ENCODE measurements around the gene EIF1AD.
"Not testable (repeated sequence)": the region's sequence is repeated elsewhere in the genome, so short reads cannot be mapped to it uniquely, and the experiment has no call there.

The EIF1AD gene

DNA sequence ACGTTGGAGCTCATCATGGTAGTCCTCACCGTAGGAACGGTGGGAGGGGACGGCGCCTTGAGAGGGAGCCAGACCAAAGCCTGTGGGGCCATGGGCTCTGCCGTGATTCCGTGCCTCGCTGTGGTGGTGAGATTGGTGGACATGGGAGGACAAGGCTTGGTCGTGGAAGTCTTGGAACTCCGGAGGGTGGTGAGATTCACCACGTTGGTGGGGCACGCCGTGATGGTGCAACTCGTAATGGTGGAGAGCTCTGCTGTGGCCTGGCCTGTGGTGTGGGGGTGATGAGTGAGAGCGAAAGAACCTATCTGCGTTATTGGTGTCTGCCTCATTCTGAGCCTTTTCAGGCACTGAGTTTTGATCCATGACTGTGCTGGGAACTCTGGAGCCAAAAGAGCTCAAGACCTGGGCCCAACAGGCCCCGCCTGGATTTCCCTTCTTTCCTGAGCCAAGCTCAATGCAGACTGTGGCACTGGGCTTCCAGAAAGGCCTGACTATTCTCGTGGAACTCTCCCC, 24.1 kb upstream of the EIF1AD start, which contains the start of gene CATSPER1:
Gene CATSPER1, minus strand, starts transcription at position 463 of the 513 bp plus-strand sequence. Its CDS starts 100 bp downstream, at position 363.
- TF ChIP-seq EZH2 (optimal IDR thresholded peaks at IDR 0.05; ENCODE audit: low read depth, low read length) (no peak), EZH2phosphoT487 (IDR thresholded peaks at IDR 0.05; ENCODE audit: low read length) (no peak)
- TF ChIP-seq, protein P1, sequence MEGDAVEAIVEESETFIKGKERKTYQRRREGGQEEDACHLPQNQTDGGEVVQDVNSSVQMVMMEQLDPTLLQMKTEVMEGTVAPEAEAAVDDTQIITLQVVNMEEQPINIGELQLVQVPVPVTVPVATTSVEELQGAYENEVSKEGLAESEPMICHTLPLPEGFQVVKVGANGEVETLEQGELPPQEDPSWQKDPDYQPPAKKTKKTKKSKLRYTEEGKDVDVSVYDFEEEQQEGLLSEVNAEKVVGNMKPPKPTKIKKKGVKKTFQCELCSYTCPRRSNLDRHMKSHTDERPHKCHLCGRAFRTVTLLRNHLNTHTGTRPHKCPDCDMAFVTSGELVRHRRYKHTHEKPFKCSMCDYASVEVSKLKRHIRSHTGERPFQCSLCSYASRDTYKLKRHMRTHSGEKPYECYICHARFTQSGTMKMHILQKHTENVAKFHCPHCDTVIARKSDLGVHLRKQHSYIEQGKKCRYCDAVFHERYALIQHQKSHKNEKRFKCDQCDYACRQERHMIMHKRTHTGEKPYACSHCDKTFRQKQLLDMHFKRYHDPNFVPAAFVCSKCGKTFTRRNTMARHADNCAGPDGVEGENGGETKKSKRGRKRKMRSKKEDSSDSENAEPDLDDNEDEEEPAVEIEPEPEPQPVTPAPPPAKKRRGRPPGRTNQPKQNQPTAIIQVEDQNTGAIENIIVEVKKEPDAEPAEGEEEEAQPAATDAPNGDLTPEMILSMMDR (IDR thresholded peaks at IDR 0.05; ENCODE audit: low read length): no peak
- H3K4me2 ChIP-seq (ENCODE audit: low read depth, low read length): peak within 1 kb of the TSS; percentile 45; the same call in 1 of the 2 replicates
- H4K20me1 ChIP-seq (ENCODE audit: insufficient read depth, low read length): no peaks in the 10 kb centered on the region
- H3K9me3 ChIP-seq (replicated peaks; ENCODE audit: insufficient read depth, low read length): no peaks in the 10 kb centered on the region
- peaks cover 3% of the 10 kb centered on the region; the same call in 1 of the 2 replicates for H3F3A ChIP-seq (ENCODE audit: insufficient read depth, low read length)
- peaks cover 14% of the 10 kb centered on the region for H3K4me1 ChIP-seq (ENCODE audit: low read length)
- H3K27ac ChIP-seq (ENCODE audit: low read length): peak within 1 kb of the TSS; percentile 55; the same call in 1 of the 2 replicates
- H3K36me3 ChIP-seq (replicated peaks; ENCODE audit: insufficient read depth, low read length): no peaks in the 10 kb centered on the region
- 0 out of 2 replicates have a peak, but pooled peaks cover 4% of the 10 kb centered on the region for H3K27me3 ChIP-seq (replicated peaks; ENCODE audit: insufficient read depth, low read length)
- no peaks in the 10 kb centered on the region for H3K79me2 ChIP-seq (ENCODE audit: low read length)
- H2AFZ ChIP-seq (ENCODE audit: low read length): no peak within 1 kb of the TSS
- H3K9ac ChIP-seq (ENCODE audit: low read length): no peak within 1 kb of the TSS
- H3K4me3 ChIP-seq (ENCODE audit: low read length): no peak within 1 kb of the TSS
- H3K9me2 ChIP-seq (replicated peaks; ENCODE audit: insufficient read depth, low read length): no peaks in the 10 kb centered on the region
- no peak for DNase-seq

GRCh38 chr11:66023186-66023440, 21.2 kb upstream of the EIF1AD start:
- DNase-seq; H3K4me3 ChIP-seq (ENCODE audit: low read length); H3K9me2 ChIP-seq (replicated peaks; ENCODE audit: insufficient read depth, low read length); H2AFZ ChIP-seq (ENCODE audit: low read length); H3K36me3 ChIP-seq (replicated peaks; ENCODE audit: insufficient read depth, low read length); H4K20me1 ChIP-seq (ENCODE audit: insufficient read depth, low read length); H3K79me2 ChIP-seq (ENCODE audit: low read length); H3K9ac ChIP-seq (ENCODE audit: low read length); H3K27ac ChIP-seq (ENCODE audit: low read length); H3K9me3 ChIP-seq (replicated peaks; ENCODE audit: insufficient read depth, low read length); H3K4me2 ChIP-seq (ENCODE audit: low read depth, low read length); H3K27me3 ChIP-seq (replicated peaks; ENCODE audit: insufficient read depth, low read length); H3F3A ChIP-seq (ENCODE audit: insufficient read depth, low read length): not testable (repeated sequence)
- peaks cover 12% of the 10 kb centered on the region for H3K4me1 ChIP-seq (ENCODE audit: low read length)

DNA sequence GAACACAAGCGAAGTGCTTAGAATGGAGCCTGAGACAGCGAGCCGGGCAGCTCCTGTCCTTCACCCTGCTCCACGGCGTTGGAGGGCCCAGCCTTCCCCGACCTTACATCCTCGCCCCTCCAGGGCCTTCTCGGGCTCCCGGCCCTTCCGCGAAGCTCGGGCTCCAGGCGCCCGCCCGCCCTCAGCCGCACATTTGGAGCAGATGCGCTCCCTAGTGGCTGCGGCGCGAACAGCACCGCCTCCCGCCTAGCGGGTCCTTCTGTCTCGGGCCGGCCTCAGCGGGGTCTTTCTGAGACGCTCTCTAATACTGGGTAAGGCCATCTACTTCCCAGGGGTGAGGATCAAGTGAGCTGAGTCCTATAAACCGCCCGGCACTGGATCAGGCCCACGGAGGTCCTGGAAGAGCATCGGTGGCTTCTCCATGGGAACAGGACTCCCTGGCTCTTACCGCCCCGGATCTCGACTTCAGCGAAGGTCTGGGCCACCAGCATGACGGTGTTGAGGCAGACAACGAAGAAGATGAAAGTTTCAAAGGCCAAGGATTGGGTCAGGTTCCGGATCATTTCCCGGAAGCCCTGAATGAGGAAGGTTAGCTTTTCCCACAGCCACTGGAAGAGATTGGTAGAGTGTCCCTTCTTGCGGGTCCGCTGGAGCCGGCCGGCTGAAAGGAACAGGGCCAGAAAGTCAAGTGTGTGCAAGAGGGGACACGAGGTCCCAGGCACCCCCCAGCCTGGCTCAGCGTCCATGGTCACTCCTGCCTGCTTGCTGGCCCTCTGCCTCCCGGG, 20.6 kb upstream of the EIF1AD start:
- Histone ChIP-seq H3K27ac (ENCODE audit: low read length) (no peak overlapping the region), H3K79me2 (ENCODE audit: low read length) (no peaks in the 10 kb centered on the region), H3F3A (ENCODE audit: insufficient read depth, low read length) (peaks cover 3% of the 10 kb centered on the region; the same call in 1 of the 2 replicates), H3K9ac (ENCODE audit: low read length) (peak overlapping the region; percentile 41; the same call in 1 of the 2 replicates), H3K4me2 (ENCODE audit: low read depth, low read length) (peak overlapping the region; percentile 91), H3K9me3 (replicated peaks; ENCODE audit: insufficient read depth, low read length) (no peaks in the 10 kb centered on the region), H3K27me3 (replicated peaks; ENCODE audit: insufficient read depth, low read length) (0 out of 2 replicates have a peak, but pooled peaks cover 4% of the 10 kb centered on the region), H3K9me2 (replicated peaks; ENCODE audit: insufficient read depth, low read length) (no peaks in the 10 kb centered on the region), H2AFZ (ENCODE audit: low read length) (peak overlapping the region; percentile 79), H4K20me1 (ENCODE audit: insufficient read depth, low read length) (no peaks in the 10 kb centered on the region), H3K4me3 (ENCODE audit: low read length) (peak overlapping the region; percentile 42; the same call in 1 of the 2 replicates), H3K4me1 (ENCODE audit: low read length) (peaks cover 7% of the 10 kb centered on the region), H3K36me3 (replicated peaks; ENCODE audit: insufficient read depth, low read length) (no peaks in the 10 kb centered on the region)
- DNase-seq: peak; percentile 68
- TF ChIP-seq, protein P1 (IDR thresholded peaks at IDR 0.05; ENCODE audit: low read length): peak; percentile 96
- TF ChIP-seq EZH2 (optimal IDR thresholded peaks at IDR 0.05; ENCODE audit: low read depth, low read length): no peak
